DMS 273 treated with DMSO at 0.1 percent for 48 hours (cell line): Measurements from ENCODE around the gene GDF3.
"Not testable (repeated sequence)": the region's sequence is repeated elsewhere in the genome, so short reads cannot be mapped to it uniquely, and the experiment has no call there.

Experiments used
- DNase-seq: peaks from one replicate; lab custom pipeline; 2025; lab: John Stamatoyannopoulos, UW

Gene GDF3

DNA sequence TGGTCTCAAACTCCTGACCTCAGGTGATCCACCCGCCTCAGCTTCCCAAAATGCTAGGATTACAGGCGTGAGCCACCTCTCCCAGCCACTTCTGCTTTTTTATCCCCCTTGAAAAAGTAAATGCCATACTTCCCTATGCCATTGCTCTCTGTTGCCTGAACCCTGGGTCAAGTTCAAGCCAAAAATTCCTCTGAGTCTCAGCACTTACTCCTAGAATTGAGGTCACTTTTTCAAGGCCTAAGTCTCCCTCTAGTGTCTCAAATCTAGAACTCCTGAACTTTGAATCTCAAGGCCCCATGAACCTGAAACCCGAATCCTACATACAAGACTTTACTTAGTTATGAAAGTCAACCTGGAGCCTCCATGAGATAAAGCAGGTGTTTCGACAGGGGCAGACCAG lies 28.4 kb downstream of the GDF3 start:
- no peak for DNase-seq

GRCh38 chr12:7666595-7666994 lies 29.0 kb downstream of the GDF3 start:
- no peak for DNase-seq

DNA sequence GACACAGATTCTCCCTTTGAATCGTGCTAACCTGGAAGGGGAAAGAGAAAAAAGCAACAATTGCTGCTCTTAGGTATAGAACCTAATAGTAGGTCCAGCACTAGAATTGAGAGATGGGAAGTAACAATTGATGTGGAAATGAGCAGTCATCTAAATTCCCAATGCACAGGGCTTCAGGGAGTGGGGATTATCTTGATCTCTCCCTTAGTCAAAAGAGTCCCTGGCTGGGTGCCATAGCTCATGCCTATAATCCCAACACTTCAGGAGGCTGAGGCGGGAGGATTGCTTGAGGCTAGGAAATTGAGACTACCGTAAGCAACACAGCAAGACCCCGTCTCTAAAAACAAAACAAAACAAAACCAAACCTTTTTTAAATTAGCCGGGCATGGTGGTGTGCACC lies 33.8 kb downstream of the GDF3 start:
- no peak for DNase-seq

DNA sequence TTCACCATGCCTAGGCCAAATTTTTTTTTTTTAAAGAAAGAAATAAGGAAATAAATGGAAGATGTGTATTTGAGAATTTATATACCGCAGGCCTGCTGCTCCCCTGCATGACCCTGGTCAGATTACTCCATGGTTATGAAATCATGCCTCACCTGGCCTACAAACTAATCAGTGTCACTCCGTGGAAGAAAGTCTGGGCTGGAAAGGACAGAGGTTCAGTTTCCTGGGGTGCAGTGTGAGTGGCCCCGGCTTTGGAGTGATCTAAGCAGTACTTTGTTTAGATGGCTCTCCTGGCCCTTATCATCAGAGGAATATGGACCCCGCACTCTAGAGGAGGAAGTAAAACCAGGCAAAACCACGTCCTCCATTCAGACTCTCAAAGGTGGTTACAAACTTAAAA lies 39.5 kb downstream of the GDF3 start:
- no peak for DNase-seq

GRCh38 chr12:7650091-7650490 lies 45.5 kb downstream of the GDF3 start:
- DNase-seq: no peak

GRCh38 chr12:7647071-7647470 lies 48.5 kb downstream of the GDF3 start:
- no peak for DNase-seq

- DNase-seq: no peak
Observed at GRCh38 chr12:7646178-7646475, 49.4 kb downstream of the GDF3 start.

DNA sequence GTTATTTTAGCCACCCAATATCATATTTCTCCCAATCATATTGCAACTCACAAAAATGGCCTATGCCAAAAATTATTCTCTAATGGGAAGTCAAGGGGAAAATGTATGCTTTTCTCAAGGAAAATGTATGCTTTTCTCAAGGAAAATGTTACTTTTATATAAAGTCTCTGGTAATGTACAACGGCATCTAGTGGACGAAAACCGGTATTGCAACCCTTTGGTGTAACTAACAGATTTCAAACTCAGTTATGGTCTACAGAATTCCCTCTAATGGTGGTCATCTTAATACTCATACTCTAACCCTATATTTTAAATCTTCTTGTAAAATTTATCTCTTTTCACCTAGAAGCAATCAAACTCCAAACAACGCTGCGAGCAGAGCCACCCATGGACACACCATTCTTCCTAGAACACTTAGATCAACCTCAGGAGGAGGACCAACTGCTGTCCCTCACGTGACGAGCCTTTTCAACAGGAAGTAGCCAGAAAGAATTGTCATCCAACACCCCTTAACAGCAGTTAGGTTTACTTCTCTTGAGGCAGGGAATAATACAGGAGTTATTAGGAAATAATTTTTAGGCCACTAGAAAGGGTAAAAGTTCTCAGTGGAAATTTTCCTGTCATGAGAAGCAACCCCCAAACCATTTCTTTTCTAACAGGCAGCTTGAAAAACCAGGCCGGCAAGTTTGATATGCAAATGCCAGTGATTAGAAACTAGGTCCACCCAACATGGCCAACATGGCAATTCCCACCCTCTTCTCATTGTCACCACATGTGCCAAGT lies 50.0 kb downstream of the GDF3 start:
- DNase-seq: no peak

GRCh38 chr12:7642876-7643309 lies 52.7 kb downstream of the GDF3 start:
- no peak for DNase-seq

DNA sequence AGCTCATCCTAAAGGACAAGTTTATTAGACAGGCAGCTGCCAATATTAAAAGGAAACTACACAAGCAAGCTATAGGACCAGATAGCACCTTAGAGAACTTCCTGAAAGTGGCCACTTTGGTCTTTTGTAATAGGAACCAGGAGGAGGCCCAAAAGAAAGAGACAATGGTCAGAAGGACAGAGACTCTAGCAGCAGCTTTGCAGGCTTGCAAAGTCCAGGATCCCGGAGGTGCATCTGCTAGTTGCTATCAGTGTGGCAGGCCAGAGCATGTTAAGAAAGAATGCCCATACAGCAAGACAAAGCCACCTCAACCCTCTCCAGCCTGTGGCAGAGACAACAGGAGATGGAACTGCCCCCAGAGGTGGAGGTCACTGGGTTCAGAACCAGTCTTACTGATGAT lies 53.3 kb downstream of the GDF3 start:
- no peak for DNase-seq

- DNase-seq: not testable (repeated sequence)
Observed at GRCh38 chr12:7640123-7640995, 55.2 kb downstream of the GDF3 start.
